CD4-positive, alpha-beta T cell treated with Interleukin-15 for 1 hour (primary cell): ENCODE results near the gene FAM163B.

Experiments used
- DNase-seq: peaks from one replicate; pipeline ENCODE4 v3.0.0-alpha.2; 2020

The FAM163B gene

DNA sequence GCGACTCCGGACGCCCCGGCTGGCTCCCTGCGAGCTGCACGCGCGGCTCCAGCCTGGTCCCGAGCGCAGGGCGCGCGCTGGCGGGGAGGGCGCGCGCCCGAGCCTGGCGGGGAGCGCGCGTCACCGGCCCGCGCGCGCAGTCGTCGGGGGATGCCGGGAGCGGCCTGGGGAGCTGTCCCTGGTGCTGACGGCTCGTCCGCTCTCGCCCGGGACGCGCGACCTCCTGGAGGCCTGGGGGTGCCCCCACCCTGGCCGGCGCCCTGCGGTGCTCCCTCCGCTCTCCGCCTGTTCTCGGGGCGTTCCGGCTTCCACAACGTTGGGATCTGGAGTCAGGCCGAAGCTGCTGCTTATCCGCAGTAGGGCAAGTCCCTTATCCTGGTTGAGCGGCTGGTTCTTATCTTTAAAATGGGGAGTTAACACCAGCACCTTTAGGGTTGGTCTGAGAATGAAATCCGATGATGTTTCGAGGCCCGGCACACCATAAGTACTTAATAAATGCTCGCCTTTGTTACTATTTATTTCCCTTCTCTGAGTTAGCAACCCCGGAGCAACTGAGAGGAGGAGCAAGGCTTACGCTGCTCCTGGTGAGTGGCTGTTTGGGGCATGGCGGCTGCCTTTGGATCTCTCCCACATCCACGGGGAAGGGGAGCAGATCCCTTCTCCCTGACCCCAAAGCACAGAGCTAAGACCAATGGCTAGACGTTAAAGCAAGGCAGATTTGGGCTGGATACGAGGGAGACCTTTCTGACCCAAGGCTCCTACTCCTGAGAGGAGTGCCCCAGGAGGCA lies at the start of gene FAM163B:
Gene FAM163B (minus strand): TSS at position 79 of the 788 bp plus-strand sequence. CDS start 29,166 bp downstream, outside the sequence.
- no peak for DNase-seq

DNA sequence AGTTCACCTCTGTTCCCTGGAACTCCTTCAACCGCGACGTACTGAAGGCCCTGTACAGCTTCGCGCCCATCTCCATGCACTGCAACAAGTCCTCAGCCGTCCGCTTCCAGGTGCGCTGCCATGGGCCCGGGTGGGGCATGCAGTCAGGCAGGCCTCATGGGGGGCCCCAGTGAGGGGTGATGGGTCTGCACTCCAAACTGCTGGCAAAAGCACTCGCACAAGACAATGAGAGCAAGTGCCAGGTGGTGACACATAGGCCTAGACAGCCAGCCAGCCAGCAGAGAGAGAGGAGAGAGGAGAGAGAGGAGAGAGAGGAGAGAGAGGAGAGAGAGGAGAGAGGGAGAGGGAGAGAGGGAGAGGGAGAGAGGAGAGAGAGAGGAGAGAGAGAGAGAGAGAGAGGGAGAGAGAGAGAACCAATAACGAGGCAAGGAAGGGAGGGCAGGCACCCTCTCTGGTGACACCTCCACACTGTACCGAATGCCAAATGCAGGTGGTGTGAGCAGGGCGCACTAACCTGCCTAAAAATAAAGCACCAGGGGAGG lies 48.0 kb upstream of the FAM163B start:
- DNase-seq, result no peak

DNA sequence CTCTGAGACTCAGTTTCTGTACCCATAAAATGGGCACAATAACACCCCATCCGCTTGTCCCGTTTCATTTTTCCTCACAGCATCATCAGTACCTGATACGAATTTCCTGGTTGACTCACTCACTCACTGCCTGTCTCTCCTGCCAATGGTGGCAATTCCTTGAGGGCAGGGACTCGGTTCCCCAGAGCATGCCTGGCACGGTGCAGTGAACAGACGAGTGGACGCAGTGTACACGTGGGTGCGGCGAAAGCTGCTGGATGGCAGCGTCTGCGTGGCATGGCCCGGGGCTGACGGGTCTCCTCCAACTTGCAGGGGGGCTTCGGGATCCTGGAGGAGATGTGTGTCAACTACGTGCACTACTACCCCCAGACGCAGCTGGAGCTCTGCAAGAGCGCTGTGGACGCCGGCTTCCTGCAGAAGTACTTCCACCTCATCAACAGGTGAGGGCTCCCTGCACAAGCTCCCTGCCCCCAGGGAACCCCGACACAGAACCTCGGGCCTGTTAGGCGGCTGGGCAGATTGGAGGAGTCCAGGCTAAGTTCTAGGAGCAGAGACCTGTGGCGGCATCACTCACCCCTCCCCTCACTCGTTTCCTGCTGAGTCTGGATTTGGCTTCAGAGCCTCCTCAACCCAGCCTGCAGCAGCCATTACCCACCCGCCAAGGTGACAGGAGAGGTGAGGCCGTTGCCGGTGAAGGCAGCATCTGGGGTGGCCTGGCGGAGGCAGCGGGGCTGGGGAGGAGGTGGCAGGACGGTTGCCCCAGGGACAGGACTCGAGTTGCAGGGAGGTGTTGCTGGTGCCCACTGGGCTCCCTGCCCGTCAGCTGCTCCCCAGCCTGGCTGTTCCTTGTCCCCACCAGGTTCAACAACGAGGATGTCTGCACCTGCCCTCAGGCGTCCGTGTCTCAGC lies 47.3 kb upstream of the FAM163B start:
- peak; percentile 31 for DNase-seq

DNA sequence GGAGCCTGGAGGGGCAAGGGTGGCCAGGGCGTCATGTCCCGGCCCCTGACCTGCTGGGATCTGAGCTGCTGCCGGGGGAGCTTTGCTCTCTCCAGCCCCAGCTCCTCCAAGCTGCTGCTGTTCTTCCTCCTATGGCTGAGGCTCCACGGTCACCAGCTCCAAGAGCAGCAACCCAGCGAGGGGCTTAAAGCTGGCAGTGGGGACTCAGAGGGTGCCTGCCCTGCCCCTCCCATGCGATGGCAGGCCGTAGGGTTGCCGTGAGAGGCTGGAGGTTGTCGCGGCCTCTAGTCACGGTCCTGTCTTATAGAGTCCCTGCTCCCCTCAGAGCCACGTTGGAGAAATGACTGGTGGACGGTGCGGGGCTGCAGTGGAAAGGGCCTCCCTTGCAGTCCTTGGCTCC lies 46.5 kb upstream of the FAM163B start:
- no peak for DNase-seq

DNA sequence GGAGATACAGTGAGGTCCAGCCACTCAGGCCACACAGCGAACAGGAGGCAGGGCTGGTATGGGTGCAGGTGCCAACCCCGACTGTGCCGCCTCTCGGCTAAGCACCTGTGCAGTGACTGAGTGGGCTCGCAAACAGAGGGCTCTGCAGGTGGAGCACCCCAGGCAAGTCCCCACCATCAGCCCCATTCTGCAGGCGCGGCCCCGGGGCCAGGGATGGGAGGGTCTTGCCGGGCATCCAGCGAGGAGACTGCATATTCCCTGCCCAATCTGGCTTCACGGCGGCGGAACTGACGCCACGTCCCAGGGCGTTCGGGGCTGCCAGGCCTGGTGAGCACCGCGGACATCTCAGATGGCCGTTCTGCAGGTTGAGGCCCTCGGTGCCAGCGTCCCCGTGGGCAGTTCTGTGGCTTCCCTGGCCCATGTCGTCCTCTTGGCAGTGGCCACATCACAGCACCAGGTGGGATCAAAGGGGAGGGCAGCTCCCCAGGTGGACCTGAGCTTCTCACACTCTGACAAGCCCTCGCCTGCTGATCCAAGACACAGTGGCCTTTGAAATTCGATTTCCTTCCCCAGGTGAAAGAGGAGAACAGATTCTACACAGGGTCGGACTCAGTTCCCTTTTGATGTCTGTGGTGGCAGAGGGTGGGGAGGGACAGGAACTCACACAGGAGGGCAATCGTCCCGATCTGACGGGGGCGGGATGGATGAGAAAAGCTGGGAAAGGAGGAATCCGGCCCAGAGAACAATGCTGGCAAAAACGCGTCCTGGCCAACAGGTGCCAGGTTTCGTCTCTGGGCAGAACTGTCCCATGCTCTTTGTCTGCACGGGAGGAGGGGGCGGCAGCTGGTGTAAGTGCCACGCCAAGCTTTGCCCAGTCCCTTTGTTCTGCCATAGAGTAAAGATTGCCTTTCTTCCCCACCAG lies 45.8 kb upstream of the FAM163B start:
- DNase-seq, result no peak

DNA sequence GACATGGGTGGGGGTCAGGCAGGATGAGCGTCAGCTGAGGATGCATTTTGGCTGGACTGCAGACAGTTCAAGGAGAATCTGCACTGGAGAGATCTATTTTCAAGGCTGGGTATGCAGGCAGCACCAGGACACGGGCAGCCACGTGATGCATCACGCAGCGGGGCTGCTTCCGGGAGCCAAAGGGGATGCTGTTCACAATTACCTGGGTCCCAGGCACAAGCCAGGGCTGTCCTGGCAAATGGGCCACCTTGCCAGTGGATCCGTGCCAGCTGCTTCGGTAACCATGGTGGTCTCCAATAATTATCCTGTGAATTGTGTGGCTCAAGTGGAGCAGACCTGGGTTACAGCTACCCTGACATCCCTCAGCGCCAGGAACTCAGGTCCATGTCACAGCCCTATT lies 44.4 kb upstream of the FAM163B start:
- DNase-seq, result no peak

DNA sequence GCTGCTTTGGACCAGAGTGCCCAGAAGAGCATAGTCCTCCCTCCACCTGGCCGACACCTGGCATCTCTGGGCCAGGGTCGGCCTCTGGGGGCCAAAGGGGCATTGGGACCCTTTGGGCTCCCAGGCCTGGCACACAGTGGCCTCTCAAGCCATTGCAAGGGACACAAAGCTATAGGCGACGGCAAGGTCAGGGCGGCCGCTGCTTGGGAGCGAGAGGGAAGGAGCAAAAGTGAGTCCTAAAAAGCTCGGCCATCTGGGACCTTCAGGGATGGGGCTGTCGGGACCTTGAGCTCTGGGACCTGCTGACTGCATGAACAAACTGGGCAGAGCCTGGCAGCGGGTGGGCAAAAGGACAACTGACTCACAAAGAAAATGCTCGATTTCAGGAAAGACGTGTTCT lies 40.8 kb upstream of the FAM163B start:
- no peak for DNase-seq

DNA sequence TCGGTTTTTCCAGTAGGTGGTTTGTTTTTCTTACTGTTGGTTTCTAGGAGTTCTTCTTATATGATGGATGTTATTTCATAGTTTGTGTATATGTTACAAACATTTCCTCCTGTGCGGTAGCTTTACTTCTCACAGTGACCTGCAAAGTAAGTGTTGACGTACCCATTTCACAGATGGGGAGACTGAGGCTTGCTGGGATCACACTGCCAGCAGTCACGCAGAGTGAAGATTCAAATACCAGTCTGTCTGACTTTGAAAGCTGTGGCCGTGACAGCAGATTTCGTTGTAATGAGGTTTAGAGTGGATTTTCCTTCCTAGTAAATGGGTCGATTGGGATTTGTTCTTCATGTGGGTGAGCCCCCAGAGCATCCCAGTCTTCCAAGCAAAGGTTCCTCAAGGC lies 40.0 kb upstream of the FAM163B start:
- DNase-seq, result no peak

DNA sequence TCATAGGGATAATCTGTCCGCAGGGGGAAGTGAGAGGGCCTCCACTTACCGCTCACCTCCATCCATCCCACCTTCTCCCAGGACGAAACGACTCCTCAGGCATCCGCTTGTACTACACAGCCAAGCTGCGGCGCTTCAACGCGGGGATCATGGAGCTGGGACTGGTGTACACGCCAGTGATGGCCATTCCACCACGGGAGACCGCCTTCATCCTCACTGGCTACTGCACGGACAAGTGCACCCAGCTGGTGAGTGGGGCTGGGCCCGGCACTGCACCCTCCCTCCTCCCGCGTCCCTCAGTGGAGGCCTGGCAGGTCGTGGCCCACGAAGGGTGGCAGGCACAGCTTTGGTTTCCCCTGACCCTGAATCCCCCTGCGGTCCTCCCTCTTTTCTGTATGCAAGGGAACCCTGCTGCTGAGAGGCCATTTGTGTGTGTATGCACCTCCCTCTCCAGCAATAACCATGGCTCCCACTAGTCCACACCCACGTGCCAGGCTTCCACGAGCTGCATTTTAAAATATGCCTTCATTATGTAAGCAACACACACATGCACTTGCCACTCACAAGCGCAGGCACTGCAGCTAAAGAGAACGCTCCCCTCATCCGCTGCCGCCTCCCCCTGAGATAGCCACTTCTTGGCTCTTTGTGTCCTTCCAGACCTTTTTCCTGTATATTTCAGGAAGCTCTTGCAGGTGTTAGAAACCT lies 38.7 kb upstream of the FAM163B start:
- DNase-seq, result no peak

DNA sequence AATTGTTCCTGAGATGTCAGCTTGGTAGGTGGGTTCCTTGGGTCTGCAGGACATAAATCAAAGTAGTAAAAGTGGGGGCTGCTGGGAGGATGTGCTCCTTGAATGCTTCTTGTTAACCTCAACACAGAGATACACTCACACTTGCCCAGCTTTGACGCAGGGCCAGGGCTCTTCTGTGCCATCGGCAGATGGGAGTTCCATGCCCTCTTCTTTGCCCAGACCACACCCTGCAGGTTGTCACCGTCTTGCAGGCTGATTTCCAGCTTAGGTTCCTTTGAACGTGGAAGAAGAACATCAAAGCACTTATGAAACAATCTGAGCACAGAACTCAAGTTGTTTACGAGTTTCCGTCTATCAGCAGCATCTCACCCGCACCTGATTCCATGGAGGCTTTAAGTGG lies 38.0 kb upstream of the FAM163B start:
- DNase-seq, result no peak

DNA sequence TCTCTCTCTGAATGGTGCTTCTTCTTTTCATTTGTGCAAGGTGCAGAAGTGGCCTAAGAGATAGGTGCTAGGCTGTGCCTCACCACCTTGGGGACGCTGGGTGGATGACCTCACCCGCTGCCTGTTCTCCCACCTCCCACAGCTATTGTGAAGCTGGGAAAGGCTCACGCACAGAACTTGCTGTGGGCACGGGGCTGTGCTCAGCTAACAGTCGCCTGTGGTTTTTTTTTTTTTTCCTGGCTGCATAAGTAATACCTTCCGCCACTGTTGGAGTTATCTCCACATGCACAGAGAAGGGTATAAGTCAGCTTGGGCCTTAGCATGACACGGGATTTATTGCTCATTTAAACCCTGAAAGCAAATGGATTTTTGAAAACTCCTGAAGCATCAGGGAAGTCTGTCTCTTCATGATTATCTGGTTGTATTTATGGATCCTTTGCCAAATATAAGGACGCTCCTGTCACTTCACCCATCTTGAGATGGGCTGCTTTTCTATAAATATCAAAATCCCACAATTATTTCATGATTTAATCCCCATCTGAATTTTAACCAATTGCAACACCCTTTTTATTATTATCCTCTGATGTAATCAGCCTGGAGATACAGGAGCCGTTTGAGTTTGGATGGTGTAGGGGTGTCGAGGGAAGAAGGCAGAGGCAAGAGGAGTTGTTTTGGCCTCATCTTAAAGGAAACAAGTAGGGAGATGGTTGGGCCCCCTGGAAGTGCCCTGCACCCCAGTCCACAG lies 36.0 kb upstream of the FAM163B start:
- no peak for DNase-seq

DNA sequence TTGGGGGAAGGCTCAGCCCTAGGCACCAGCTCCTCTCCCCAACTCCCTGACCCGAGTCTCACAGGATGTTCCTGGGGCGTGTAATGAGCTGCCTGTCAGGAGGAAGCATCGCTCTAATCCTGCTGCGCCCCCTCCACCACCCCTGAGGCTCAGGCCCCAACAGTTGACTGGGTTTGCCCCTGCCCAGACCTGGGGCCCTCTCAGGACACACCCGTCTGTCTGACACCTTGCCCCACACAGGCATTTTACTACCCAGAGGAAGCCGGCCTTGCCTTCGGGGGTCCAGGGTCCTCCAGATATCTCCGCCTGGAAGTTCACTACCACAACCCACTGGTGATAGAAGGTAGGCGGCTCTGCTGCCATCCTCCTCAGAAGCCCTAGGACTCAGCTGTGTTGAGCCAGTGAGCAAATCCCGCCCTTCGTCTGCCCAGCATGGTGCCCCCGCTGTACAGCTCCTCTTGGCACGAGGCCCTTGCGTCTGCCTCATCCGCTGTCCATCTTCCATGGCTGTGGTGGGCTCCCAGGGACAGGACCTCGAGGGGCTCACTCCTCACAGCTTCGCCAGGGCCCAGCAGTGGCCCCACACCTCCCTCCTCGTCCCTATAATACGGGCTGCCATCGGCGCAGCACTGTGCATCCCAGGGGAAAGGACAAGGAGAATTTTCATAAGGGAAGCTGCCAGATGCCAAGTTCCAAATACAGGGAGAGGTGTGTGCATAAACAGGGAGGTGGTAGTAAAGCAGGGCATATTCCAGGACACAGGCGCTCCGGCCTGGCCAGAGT lies 35.0 kb upstream of the FAM163B start:
- DNase-seq, result no peak

DNA sequence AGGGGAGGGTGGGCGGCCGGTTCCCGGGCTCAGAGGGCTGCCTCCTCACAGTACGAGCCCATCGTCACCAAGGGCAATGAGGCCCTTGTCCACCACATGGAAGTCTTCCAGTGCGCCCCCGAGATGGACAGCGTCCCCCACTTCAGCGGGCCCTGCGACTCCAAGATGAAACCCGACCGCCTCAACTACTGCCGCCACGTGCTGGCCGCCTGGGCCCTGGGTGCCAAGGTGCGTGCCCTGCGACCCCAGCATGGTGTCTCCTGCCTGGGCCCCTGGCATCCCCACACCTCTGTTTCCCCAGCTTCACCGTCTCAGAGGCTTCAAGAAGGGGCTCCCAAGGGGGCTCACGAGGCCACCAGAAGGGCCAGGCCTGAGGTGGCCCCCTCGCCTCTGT lies 34.2 kb upstream of the FAM163B start:
- DNase-seq, result no peak

DNA sequence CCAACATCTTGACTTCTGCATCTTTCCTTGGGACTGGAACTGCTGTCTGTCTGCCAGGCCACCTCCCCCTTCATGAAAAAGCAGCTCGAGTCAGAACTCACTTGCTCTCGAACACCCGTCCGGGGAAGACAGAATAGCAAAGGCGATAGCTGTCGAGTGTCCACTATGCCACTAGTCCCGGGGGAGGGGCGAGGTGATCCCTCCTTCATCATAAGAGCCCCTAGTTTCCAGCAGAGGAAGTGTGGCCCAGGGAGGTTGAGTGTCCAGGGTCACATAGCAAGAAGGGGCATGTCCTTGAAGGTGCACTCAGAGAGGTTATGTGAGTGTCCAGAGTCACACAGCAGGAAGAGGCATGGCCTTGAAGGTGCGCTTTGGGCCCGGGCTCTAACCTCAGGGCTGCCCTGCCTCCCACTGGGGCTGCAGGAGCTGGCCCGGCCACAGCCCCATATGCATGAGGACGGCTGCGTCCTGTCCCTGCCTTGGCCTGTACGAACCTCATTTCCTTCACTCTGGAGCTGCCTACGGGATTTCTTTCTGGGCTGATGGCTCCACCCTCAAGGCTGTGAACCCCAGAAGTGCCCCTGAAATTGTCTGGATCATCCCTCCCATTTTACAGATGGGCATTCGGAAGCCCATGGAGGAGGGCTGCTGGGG lies 33.6 kb upstream of the FAM163B start:
- DNase-seq, result no peak

DNA sequence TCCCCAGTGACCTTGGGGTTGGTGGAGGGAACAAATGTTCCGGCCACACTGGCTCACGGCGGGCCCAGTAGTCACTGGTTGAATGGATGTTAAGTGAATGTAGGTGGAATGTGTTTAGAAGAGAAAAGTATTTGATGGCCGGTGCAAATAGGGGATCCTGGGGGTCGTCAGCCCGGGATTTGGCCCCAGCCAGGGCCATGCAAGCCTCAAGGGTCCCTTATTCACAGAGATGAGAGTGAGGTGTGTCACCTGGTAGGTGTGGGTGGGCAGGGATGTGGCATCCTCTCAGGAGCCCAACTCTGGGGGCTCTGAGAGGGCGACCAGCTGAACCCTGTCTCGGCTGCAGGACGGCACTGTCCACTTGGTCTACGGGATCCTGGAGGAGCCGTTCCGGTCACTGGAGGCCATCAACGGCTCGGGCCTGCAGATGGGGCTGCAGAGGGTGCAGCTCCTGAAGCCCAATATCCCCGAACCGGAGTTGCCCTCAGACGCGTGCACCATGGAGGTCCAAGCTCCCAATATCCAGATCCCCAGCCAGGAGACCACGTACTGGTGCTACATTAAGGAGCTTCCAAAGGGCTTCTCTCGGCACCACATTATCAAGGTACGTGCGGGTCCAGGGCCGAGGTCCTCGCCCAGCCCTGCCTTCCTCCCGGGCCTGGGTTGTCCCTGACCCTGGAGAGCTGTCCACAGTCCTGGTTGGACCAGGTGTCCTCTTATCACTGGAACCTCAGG lies 32.8 kb upstream of the FAM163B start:
- no peak for DNase-seq

DNA sequence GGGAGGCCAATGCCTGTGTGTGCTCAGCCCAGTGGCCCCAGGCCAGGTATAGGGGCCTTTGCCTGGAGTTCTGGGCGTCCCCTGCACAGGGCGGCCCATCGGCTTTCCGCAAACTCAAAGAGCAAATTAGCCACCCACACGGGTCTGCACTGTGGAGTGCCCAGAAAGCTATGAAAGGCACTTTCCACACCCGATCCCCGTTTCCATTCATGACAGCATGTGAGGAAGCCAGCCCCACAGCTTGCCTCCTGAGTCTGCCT lies 32.1 kb upstream of the FAM163B start:
- DNase-seq, result no peak

DNA sequence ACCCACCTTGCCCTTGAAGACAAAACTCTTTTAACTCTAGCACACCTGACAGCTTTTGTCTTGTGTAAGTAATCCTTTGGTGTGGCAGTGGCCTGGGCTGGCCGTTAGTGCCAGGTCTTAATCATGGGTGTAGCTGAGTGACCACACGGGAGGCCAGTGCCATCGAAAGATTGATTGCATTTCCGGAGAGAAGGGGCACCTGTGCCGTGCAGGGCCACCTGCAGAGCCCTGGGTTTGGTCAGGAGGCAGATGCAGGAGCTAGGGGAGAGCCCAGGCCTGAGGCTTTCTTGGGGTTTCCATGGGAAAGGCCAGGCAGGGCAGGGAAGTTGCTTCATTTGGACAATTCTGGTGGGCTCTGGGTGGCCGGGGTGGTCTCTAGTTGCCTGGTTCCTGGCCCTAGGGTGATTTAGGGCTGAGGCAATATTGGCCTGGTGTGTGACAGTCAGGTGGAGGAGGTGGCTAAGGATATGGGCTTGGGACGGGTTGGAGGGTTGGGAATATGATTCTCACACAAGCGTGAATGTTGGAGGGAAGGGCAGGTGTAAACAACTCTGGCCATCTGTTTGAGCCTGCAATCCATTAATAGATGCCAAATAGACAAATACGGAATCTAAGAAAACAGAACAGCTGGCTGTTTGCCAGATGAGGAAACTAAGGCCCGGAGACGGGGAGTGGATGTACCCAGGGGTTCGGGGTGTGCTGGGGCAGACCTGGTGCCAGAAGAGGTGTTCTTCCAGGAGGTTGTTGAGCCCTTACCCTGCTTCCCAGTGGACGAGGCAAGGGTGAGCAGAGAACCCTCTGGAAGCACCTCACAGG lies 31.6 kb upstream of the FAM163B start:
- no peak for DNase-seq

DNA sequence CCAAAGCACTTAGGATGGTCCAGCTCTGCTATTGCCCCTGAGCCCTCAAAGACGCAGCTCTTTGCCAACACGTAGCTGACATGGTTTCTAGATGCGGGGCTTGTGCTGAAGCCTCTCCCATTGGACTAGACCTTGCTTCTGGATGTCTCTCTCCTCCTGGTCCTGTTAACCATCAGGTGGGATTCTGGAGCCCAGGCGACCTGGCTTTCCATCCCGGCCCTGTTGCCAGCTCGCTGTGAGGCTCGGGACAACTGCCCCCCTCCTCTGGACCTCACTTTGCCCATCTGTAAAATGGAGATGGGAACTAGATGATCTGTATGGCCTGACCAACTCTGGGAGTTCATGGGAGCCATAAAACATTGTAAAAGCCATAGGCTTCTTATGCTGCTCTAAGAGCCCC lies 31.0 kb upstream of the FAM163B start:
- no peak for DNase-seq

DNA sequence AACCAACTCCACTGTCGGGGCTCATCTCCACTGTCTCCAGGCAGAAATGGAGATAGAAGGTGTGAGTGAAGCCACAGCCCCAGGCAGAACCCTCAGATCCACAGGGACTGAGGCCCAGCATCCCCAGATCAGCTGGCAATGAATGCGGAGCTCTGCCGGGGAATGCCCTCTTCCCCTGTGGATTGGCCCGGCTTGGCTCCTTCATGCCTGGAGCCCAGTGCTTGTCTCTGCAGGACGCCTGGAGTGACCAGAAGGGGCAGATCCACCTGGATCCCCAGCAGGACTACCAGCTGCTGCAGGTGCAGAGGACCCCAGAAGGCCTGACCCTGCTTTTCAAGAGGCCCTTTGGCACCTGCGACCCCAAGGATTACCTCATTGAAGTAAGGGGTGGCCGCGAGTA lies 30.4 kb upstream of the FAM163B start:
- DNase-seq, result no peak
